WI38 (cell line): Measurements from ENCODE around the gene PLD6.

Experiments used
- H3K4me3 ChIP-seq: 2 replicates; pipeline ENCODE4 v1.5.1; 2011; ENCODE audit warnings: low read depth, mild to moderate bottlenecking, control low read depth, low read length
- CTCF ChIP-seq: IDR thresholded peaks from 2 replicates; pipeline ENCODE4 v1.5.1; 2012; ENCODE audit warnings: low read depth, mild to moderate bottlenecking, control low read depth, low read length

PLD6 gene

GRCh38 chr17:17154556-17154955 lies 51.6 kb downstream of the PLD6 start:
- no peak for TF ChIP-seq CTCF

GRCh38 chr17:17153709-17154108 lies 52.4 kb downstream of the PLD6 start:
- TF ChIP-seq CTCF = no peak
- H3K4me3 ChIP-seq = no peak overlapping the region

More at GRCh38 chr17:17154556-17154955, 51.6 kb downstream of the PLD6 start:
- H3K4me3 ChIP-seq = no peak overlapping the region

- TF ChIP-seq CTCF = no peak
- no peak overlapping the region for H3K4me3 ChIP-seq
Observed at GRCh38 chr17:17153071-17153470, 53.1 kb downstream of the PLD6 start.

GRCh38 chr17:17152385-17152784 lies 53.7 kb downstream of the PLD6 start:
- no peak for TF ChIP-seq CTCF
- H3K4me3 ChIP-seq = no peak overlapping the region

GRCh38 chr17:17151962-17152361 lies 54.2 kb downstream of the PLD6 start:
- H3K4me3 ChIP-seq = no peak overlapping the region
- TF ChIP-seq CTCF = no peak

- TF ChIP-seq CTCF = no peak
- H3K4me3 ChIP-seq = no peak overlapping the region
Observed at GRCh38 chr17:17151541-17151940, 54.6 kb downstream of the PLD6 start.

- no peak for TF ChIP-seq CTCF
- H3K4me3 ChIP-seq = no peak overlapping the region
Observed at GRCh38 chr17:17151055-17151454, 55.1 kb downstream of the PLD6 start.
